NB4 (cell line): ENCODE results near the gene SKAP1.

ENCODE experiments used
- POLR2A ChIP-seq: IDR thresholded peaks from 2 replicates; pipeline ENCODE4 v1.6.1; 2011; ENCODE audit warnings: mild to moderate bottlenecking; ENCODE audit not compliant: insufficient read length; ENCODE audit errors: extremely low read depth
- TF ChIP-seq, protein P1 (sequence below): IDR thresholded peaks from one replicate; pipeline ENCODE4 v1.5.1; 2012; ENCODE audit warnings: low read depth, low read length

DNA sequence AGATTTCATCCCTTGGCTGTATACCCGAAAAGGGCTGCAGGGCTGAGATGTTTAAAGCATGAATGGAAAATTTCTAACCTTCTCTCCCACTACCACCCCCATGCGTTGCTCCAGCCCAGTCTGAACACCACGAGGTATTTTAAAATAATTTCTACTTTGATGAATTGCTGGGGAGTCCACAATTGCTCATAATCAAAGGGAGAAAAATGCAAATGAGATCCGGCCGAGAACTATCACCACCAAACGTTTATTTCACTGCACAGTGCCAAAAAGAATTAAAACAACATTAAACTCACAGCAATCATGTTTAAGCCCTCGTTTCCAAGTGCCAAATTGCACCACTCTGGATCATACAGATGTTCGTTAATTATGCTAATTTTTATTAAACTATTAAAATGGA, 285.8 kb downstream of the SKAP1 start:
- TF ChIP-seq, protein P1, sequence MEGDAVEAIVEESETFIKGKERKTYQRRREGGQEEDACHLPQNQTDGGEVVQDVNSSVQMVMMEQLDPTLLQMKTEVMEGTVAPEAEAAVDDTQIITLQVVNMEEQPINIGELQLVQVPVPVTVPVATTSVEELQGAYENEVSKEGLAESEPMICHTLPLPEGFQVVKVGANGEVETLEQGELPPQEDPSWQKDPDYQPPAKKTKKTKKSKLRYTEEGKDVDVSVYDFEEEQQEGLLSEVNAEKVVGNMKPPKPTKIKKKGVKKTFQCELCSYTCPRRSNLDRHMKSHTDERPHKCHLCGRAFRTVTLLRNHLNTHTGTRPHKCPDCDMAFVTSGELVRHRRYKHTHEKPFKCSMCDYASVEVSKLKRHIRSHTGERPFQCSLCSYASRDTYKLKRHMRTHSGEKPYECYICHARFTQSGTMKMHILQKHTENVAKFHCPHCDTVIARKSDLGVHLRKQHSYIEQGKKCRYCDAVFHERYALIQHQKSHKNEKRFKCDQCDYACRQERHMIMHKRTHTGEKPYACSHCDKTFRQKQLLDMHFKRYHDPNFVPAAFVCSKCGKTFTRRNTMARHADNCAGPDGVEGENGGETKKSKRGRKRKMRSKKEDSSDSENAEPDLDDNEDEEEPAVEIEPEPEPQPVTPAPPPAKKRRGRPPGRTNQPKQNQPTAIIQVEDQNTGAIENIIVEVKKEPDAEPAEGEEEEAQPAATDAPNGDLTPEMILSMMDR = no peak
- TF ChIP-seq POLR2A = no peak
